GM19324 (cell line): Measurements from ENCODE around the gene KIAA1614.
A peak's percentile ranks its signal among the peaks of the same experiment; 100 is the strongest.

ENCODE experiments used
- ATAC-seq: cut with Tn5 transposase; IDR thresholded peaks from one replicate; pipeline ENCODE4 v1.9.1; 2021; ENCODE audit warnings: mild to moderate bottlenecking, moderate library complexity; ENCODE audit not compliant: unreplicated experiment, low FRiP score

KIAA1614 gene

GRCh38 chr1:180906511-180906910 is 6.2 kb upstream of the KIAA1614 start:
- ATAC-seq = no peak

DNA sequence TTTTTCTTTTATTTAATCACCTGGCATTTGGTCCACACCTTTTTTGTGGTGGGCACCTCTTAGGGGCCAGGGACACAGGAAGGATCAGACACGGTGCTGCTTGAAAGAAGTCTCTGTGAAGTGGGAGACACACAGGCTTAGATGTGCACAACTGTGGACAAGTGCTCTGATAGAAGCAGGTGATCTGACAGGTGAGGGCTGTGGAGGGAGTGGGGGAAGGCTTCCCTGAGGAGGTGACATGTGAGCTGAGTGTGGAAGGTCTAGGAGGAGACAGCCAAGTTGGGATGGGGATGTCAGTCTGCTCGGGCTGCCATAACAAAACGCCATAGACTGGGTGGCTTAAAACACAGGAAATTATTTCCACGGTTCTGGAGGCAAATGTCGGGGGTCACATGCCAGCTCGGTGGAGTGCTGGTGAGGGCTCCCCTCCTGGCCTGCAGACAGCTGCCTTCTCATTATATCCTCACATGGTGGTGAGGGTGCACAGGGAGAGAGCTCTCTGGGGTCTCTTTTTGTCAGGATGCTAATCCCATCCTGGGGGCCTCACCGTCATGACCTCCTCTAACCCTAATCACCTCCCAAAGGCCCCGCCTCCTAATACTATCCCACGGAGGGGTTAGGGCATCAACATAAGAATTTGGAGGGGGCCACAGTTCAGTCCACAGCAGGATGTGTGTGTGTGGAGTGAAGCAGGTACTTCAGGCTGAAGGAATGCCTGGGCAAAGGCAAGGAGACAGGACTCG is 5.2 kb upstream of the KIAA1614 start:
- ATAC-seq = no peak

DNA sequence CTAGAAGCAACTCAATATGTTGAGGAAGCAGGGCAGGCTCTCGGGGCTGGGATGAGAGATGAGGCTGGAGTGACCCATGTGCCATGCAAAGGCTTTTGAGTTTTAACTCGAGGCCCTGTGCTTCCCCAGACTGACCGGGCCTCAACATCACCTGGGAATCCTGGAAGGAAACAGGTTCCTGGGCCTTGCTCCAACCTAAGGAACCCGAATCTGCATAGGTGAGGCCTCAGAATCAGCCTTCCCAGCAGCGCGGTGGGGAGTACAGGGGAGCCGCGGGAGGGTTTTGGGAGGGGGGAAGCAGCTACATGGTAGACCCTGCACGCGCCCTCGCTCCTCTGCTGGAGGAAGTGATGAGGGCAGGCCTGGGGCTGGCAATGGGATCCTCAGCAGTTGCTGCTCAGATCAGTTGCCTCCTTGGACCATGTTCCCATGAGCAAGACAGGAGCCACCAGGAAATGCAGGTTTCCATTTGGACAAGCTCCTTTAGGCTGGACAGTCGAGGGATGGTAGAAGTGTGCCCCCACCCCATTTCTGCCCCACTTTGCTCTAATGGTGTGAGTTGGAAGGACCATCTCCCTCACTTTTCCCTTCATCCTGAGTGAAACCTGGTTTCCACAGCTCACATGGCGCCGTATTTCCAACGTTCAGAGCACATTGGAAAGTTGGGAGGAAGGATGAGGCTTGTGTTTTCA is 4.5 kb upstream of the KIAA1614 start:
- ATAC-seq = no peak

- ATAC-seq = peak; percentile 44
These were observed 3.7 kb upstream of the KIAA1614 start for GRCh38 chr1:180909005-180909414.

DNA sequence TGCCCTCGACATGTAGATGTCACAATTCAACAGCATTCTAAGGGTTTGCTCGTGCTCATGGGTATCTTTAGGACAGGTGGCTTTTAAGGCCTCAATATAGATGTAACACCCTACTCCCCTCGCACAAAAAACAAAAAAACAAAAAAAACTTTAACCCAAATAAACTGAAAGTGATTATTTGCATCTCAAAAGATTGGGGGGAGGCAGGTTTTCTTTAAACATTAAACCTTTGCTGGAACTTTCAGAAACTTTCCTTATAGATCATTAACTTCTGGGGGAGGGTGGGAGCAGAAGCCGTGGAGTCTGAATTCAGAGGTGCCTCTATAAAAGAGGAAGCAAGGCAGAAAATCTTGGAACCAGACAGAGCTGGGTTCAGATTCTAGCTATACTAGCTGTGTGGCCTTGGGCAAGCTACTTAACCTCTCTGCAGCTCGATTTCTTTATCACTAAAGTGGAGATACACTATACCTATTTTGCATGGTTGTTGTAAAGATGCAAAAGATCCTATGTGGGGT is 3.2 kb upstream of the KIAA1614 start:
- ATAC-seq = peak; percentile 55

DNA sequence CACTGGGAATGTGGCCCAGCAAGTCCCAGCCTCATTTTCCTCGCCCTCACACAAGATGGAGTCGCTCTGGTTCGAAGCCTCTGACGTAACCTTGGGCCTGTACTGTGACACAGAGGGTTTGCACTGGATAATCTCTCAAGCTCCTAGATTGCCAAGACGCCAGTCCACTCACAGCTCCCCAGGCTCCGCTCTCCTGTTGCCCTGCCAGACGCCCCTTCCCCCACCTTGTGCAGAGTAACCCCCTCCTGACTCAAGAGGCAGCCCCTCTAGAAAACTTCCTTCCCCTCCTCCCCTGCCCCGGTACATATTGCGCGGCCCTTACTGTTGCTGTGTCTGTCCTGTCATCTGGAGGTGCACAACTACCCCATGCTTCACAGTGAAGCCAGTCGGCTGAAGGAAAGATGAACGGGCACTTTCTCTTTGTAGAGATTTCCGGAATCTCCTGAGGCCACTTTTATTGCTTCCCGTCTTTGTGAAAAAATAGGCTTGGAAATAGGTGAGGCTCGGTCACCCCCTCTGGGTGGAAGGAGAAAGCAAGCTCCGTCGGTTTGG is 981 bp upstream of the KIAA1614 start:
- no peak for ATAC-seq

GRCh38 chr1:180912211-180912800 is 391 bp upstream of the KIAA1614 start:
- ATAC-seq = no peak

DNA sequence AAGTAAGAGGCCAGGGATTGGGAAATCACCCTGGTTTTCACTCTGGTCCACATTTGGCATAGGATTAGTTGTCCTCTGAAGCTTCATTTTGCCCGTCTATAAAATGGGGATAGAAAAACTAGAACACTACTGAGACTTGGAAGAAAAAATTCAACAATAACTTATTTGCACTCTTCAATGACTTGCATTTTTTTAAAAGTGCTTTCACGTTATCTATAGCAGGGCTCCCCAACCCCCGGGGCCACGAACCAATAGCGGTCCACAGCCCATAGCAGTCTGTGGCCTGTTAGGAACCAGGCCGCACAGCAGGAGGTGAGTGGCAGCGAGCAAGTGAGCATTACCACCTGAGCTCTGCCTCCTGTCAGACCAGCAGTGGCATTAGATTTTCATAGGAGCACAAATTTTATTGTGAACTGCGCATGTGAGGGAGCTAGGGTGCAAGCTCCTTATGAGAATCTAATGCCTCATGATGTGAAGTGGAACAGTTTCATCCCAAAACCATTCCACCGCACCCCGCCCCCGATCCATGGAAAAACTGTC is 2.8 kb downstream of the KIAA1614 start:
- no peak for ATAC-seq

DNA sequence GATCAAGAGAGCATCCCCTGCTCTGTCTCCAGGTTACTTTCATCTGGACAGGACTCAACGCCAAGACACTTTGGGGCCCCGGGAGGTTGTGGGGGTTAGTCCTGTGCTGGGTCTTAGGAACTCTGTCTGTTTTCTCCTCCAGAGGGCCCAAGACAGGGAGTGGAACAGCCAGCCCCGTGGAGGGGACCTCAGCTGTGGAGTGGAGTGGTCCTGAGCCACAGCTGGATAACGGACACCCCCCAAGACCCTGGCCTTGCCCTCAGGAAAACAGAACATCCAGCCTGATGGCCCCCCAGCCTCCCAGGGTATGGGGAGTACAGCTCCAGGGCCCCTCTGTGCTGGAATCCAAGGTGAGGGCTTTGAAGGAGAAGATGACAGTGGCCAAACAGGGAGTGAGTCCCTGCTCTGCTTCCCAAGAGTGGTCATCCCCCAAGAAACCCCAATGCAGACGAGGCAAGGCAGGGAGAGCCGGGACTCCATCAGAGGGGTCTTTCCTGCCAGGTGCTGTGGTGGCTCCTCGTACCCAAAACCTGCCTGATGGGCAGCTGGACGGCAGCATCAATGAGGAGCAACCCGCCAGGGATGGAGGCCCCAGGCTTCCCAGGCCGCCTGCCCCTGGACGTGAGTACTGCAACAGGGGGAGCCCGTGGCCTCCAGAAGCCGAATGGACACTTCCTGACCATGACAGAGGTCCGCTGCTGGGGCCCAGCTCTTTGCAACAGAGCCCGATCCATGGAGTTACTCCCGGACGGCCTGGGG is 3.5 kb downstream of the KIAA1614 start:
- no peak for ATAC-seq

- ATAC-seq = no peak
These were observed 4.1 kb downstream of the KIAA1614 start for GRCh38 chr1:180916771-180917170.

GRCh38 chr1:180917306-180918065 is 4.8 kb downstream of the KIAA1614 start:
- no peak for ATAC-seq

DNA sequence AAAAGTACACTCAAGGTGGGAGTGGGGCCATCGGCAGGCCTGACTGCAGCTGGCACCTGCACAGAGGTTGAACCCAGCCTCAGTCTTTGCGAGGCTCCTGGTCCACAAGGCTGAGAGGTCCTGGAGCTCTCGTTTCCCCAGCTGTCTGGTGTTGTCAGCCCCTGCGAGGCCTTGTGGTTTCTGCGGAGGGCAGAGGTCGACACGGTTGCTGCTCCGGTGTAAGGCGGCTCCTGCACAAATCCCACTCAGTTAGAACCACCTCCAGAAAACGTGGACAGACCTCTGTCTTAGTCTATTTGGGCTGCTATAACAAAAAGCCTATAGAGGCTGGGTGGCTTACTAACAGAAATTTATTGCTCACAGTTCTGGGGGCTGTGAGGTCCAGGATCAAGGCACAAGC is 5.8 kb downstream of the KIAA1614 start:
- ATAC-seq = no peak

DNA sequence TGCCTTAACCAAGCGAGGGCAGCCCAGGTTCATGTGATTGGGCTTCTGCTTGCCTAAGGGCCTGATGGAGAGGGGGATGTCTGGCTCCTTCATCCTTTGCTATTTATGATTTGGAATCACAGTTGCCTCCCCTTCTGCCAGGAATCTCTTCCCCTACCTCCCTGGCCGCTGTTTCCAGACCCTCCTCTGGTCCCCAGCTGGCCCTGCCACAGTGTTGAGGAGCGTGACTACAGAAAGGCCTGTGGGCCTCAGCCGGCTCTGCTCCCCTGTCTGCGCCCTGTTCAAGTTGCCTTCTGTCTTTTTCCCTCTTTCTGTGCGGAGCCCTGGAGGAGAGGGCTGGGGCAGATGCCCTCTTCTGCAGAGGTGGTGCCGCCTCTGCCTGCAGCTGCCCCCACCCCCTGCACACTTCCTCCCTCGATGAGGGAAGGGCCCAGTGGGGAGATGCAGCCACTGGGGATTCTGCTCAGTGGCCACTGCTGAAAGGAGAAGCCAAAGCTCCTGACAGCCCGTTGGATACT is 6.5 kb downstream of the KIAA1614 start:
- ATAC-seq = no peak

GRCh38 chr1:180920193-180920592 is 7.5 kb downstream of the KIAA1614 start:
- no peak for ATAC-seq

DNA sequence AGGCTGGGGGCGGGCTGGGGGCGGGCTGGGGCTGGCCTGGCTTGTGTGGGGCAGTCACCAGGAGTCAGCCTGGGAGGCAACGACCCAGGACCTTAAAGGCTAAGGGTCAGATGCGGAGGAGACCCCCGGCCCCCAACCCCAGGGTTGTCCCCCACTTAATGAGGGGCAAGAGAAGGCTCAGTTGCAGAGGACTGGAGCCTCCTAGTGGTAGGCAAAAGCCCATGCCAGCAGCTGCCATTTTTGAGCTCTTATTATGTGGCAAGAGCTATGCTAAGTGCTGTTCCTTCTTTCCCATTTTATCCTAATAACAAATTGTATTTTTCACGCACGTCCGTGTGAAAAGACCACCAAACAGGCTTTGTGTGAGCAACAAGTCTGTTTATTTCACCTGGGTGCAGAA is 8.0 kb downstream of the KIAA1614 start:
- ATAC-seq = no peak

DNA sequence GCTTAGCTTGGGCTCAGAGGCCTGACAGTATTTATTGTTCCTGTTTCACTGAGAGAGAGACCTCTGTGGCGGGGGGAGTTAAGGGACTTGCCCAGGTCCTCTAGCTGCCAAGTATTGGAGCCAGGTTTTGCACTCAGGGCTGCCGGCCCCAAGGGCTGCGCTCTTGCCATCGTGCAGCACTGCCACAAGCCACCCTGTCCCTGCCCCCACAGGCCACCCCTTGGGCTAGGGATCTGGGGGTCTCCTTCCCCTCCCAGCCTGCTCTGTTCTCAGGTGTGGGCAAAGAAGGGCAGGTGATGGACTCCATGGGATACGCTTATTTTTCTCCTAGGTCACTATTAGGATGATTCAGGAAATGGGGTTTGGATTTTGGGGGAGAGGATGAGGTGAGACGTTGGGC is 8.7 kb downstream of the KIAA1614 start:
- ATAC-seq = no peak

GRCh38 chr1:180921891-180922630 is 9.4 kb downstream of the KIAA1614 start:
- ATAC-seq = no peak

DNA sequence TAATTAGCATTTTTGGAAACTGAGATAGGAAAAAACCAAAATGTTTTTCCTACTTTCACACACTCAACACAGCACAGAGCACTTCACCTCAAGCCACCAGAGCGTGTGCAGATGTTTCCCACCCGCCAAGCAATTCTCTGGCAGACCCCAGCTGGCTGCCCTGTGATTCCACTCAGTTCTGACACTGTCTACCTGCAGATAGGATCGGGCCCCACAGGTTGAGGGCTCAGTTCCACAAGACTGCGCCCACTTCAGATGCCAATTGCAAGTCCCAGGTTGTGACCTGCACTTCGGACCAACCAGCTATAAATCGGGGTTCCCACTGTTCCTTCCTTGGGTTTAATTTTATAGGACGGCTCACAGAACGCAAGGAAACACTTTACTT is 9.9 kb downstream of the KIAA1614 start:
- ATAC-seq = no peak
